ENCODE measurements around the gene LDHA. TPM values are rescaled to one million over a fixed set of nuclear protein-coding genes. Genes with fewer than 3 reads are reported as not detected.

Gene LDHA
- total RNA-seq, 1 experiment from 2014 or later: 644 TPM

DNA sequence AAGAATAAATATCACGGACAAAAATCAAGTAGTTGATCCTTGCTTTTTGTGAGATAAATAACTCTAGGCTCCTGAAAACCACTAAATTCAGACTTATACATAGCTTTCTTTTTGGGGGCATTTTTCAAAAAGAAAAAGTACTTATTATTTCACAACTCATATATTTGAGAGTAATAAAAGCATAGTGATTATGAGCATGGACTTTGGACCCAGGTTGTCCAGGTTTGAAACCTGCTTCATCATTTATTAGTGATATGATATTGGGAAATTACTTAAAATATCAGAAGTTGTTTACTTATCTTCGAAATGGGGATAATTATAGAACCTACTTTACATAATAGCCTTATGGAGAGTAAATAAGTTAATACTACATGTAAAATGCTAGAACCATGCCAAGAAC is 44.3 kb downstream of the LDHA start:
- TF ChIP-seq ZMAT4 (CRISPR knock-in tag; IDR thresholded peaks at IDR 0.05) (no peak), TP53 (CRISPR knock-in tag; IDR thresholded peaks at IDR 0.05) (no peak), ZNF425 (CRISPR knock-in tag; conservative IDR thresholded peaks at IDR 0.05) (no peak), MAX (CRISPR knock-in tag; IDR thresholded peaks at IDR 0.05) (no peak), MLX (CRISPR knock-in tag; IDR thresholded peaks at IDR 0.05) (no peak), ATF6 (CRISPR knock-in tag; IDR thresholded peaks at IDR 0.05) (no peak), NFYB (CRISPR knock-in tag; conservative IDR thresholded peaks at IDR 0.05; ENCODE audit: low read depth) (no peak), ZNF416 (CRISPR knock-in tag; IDR thresholded peaks at IDR 0.05) (no peak), USF1 (CRISPR knock-in tag; IDR thresholded peaks at IDR 0.05) (no peak), NFE2L1 (CRISPR knock-in tag; IDR thresholded peaks at IDR 0.05) (no peak), ZBTB43 (CRISPR knock-in tag; IDR thresholded peaks at IDR 0.05) (no peak), SP1 (CRISPR knock-in tag; conservative IDR thresholded peaks at IDR 0.05) (no peak), ETV6 (CRISPR knock-in tag; IDR thresholded peaks at IDR 0.05) (no peak)
- TF ChIP-seq, protein P1, sequence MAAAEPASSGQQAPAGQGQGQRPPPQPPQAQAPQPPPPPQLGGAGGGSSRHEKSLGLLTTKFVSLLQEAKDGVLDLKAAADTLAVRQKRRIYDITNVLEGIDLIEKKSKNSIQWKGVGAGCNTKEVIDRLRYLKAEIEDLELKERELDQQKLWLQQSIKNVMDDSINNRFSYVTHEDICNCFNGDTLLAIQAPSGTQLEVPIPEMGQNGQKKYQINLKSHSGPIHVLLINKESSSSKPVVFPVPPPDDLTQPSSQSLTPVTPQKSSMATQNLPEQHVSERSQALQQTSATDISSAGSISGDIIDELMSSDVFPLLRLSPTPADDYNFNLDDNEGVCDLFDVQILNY (CRISPR knock-in tag; IDR thresholded peaks at IDR 0.05): no peak
- TF ChIP-seq, protein P2, sequence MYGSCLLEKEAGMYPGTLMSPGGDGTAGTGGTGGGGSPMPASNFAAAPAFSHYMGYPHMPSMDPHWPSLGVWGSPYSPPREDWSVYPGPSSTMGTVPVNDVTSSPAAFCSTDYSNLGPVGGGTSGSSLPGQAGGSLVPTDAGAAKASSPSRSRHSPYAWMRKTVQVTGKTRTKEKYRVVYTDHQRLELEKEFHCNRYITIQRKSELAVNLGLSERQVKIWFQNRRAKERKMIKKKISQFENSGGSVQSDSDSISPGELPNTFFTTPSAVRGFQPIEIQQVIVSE (CRISPR knock-in tag; IDR thresholded peaks at IDR 0.05; ENCODE audit: borderline replicate concordance): no peak
- TF ChIP-seq, protein P3, sequence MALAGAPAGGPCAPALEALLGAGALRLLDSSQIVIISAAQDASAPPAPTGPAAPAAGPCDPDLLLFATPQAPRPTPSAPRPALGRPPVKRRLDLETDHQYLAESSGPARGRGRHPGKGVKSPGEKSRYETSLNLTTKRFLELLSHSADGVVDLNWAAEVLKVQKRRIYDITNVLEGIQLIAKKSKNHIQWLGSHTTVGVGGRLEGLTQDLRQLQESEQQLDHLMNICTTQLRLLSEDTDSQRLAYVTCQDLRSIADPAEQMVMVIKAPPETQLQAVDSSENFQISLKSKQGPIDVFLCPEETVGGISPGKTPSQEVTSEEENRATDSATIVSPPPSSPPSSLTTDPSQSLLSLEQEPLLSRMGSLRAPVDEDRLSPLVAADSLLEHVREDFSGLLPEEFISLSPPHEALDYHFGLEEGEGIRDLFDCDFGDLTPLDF (CRISPR knock-in tag; IDR thresholded peaks at IDR 0.05): no peak
- TF ChIP-seq, protein P4, sequence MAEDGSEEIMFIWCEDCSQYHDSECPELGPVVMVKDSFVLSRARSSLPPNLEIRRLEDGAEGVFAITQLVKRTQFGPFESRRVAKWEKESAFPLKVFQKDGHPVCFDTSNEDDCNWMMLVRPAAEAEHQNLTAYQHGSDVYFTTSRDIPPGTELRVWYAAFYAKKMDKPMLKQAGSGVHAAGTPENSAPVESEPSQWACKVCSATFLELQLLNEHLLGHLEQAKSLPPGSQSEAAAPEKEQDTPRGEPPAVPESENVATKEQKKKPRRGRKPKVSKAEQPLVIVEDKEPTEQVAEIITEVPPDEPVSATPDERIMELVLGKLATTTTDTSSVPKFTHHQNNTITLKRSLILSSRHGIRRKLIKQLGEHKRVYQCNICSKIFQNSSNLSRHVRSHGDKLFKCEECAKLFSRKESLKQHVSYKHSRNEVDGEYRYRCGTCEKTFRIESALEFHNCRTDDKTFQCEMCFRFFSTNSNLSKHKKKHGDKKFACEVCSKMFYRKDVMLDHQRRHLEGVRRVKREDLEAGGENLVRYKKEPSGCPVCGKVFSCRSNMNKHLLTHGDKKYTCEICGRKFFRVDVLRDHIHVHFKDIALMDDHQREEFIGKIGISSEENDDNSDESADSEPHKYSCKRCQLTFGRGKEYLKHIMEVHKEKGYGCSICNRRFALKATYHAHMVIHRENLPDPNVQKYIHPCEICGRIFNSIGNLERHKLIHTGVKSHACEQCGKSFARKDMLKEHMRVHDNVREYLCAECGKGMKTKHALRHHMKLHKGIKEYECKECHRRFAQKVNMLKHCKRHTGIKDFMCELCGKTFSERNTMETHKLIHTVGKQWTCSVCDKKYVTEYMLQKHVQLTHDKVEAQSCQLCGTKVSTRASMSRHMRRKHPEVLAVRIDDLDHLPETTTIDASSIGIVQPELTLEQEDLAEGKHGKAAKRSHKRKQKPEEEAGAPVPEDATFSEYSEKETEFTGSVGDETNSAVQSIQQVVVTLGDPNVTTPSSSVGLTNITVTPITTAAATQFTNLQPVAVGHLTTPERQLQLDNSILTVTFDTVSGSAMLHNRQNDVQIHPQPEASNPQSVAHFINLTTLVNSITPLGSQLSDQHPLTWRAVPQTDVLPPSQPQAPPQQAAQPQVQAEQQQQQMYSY (CRISPR knock-in tag; IDR thresholded peaks at IDR 0.05): no peak
- TF ChIP-seq, protein P5, sequence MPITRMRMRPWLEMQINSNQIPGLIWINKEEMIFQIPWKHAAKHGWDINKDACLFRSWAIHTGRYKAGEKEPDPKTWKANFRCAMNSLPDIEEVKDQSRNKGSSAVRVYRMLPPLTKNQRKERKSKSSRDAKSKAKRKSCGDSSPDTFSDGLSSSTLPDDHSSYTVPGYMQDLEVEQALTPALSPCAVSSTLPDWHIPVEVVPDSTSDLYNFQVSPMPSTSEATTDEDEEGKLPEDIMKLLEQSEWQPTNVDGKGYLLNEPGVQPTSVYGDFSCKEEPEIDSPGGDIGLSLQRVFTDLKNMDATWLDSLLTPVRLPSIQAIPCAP (CRISPR knock-in tag; IDR thresholded peaks at IDR 0.05): no peak
- Mint-ChIP-seq H3K9me3 (peaks cover 15% of the 10 kb centered on the region; the same call in 1 of the 2 replicates), H3K36me3 (no peaks in the 10 kb centered on the region), H3K4me1 (no peaks in the 10 kb centered on the region), H3K27me3 (ENCODE audit: low read depth) (no peaks in the 10 kb centered on the region), H3K27ac (no peak overlapping the region), H3K4me3 (no peak overlapping the region)
- ChIA-PET POLR2A (no interaction called here), CTCF (no interaction called here)
- DNase-seq (ENCODE audit: low spot score) (no peak), ATAC-seq (no peak)

Data from WTC11 (cell line).